HepG2 (cell line): ENCODE data around the gene BANK1.

Experiments used
- NFRKB ChIP-seq: fragments of 450-650 bp; IDR thresholded peaks from 2 replicates; pipeline ENCODE4 v1.6.1; 2017
- POLR2A ChIP-seq, 2 experiments: IDR thresholded peaks; 2 replicates each; pipeline ENCODE4 v1.6.1; 2011; ENCODE audit warnings: low read depth in 2 of 2, low read length in 2 of 2, mild to moderate bottlenecking in 1 of 2, moderate library complexity in 1 of 2; ENCODE audit not compliant: insufficient read depth in 1 of 2
- PRMT3 ChIP-seq: sonication (generic); formaldehyde crosslinking; IDR thresholded peaks from 2 replicates; pipeline ENCODE4 v1.8.1; 2022; ENCODE audit warnings: low read depth, mild to moderate bottlenecking, moderate library complexity, missing genetic modification reagents, borderline replicate concordance
- RBM39 ChIP-seq: fragments of 200-400 bp; formaldehyde crosslinking; IDR thresholded peaks from one replicate; pipeline ENCODE4 v1.6.1; 2018; ENCODE audit warnings: antibody characterized with exemption, mild to moderate bottlenecking, low read depth, low read length; ENCODE audit not compliant: poor library complexity, severe bottlenecking
- ZNF576 ChIP-seq: sonication (generic); formaldehyde crosslinking; IDR thresholded peaks from 2 replicates; pipeline ENCODE4 v1.4.0; 2020; ENCODE audit warnings: mild to moderate bottlenecking, missing genetic modification reagents

DNA sequence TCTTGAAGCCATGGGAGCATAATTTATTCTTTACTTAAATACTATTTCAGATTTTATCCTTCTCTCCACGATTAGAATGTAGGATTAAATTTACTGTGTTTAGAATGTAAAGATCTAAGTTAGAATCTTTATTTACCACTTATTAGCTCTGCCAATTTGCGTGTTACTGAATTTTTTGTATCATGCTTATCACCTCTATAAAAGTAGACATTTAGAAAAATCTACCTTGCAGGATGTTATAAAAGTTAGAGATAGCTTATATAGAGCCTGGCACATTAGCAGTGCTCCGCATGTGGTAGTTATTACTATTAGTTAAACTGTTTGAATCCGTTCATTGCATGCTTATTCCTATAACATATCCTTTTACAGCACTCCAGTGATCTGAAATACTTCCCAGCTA is 97.9 kb downstream of the BANK1 start:
- no peak for TF ChIP-seq POLR2A (IDR thresholded peaks at IDR 0.05; ENCODE audit: insufficient read depth in 1 of 2, low read depth in 2 of 2, low read length in 2 of 2)
- no peak for TF ChIP-seq ZNF576
- TF ChIP-seq PRMT3 (CRISPR knock-in tag), result no peak
- no peak for TF ChIP-seq RBM39
- no peak for TF ChIP-seq NFRKB
